Measurements from ENCODE around the gene USP25.

GRCh38 chr21:15743593-15743992, 13.8 kb downstream of the USP25 start:
- TF ChIP-seq EZH2 (IDR thresholded peaks at IDR 0.05), result no peak
- TF ChIP-seq POLR2AphosphoS5 (IDR thresholded peaks at IDR 0.05; ENCODE audit: borderline replicate concordance, low read depth, low read length), result no peak
